Activated naive CD4-positive, alpha-beta T cell treated with anti-CD3 and anti-CD28 coated beads, Interleukin-2, amount 50 U/mL, for 16 hours (primary cell): ENCODE results near the gene TTC33.
"Not testable (repeated sequence)": the region's sequence is repeated elsewhere in the genome, so short reads cannot be mapped to it uniquely, and the experiment has no call there.

Experiments
- DNase-seq: peaks from one replicate; pipeline ENCODE4 v3.0.0-alpha.2; 2020

TTC33 gene

DNA sequence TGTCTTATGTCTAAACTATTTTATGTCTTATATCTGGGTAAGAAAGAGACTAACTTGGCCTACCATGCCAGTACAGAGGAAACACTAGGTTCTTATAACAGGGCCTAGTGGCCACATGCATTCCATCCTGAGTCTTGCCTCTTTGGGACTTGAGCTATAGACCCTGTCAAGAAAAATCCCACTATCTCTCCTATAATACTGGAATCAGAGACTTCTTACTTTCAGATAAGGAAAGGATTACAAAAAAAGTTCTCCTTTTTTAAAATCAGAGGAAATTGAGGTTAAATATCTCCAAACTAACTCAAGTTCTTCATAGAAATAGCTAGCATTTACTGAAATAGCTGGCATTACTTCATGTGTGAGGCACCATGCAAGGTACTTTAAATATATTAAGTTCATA, 41.8 kb downstream of the TTC33 start:
- DNase-seq, result no peak

GRCh38 chr5:40710575-40710974, 45.2 kb downstream of the TTC33 start:
- DNase-seq, result not testable (repeated sequence)

GRCh38 chr5:40705484-40705883, 50.3 kb downstream of the TTC33 start:
- DNase-seq, result not testable (repeated sequence)

DNA sequence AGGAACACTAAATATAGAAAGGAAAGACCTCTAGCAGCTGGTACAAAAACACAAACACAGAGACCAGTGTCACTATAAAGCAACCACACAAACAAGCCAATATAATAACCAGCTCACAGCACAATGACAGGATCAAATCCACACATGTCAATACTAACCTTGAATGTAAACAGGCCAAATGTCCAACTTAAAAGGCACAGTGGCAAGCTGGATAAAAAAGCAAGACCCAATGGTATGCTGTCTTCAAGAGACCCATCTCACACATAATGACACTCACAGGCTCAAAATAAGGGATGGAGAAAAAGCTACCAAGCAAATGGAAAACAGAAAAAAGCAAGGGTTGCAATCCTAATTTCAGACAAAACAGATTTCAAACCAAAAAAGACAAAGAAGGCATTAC, 53.7 kb downstream of the TTC33 start:
- DNase-seq, result not testable (repeated sequence)

- DNase-seq, result no peak
Observed at GRCh38 chr5:40700116-40700782, 55.5 kb downstream of the TTC33 start.

DNA sequence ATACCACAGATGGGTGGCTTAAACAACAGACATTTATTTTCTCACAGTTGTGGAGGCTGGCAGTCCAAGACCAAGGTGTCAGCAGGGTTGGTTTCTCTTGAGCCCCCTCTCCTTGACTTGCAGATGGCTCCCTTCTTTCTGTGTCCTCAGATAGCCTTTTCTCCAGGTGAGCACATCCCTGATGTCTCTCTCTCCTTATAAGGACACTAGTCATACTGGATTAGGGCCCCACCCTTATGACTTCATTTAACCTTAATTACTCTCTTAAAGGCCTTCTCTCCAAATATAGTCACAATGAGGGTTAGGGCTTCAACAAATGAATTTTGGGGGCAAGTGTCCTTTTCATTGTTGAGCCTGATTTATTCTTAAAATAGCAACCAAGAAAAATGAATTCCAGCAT, 61.3 kb downstream of the TTC33 start:
- DNase-seq, result no peak

GRCh38 chr5:40691894-40692293, 63.9 kb downstream of the TTC33 start:
- no peak for DNase-seq

DNA sequence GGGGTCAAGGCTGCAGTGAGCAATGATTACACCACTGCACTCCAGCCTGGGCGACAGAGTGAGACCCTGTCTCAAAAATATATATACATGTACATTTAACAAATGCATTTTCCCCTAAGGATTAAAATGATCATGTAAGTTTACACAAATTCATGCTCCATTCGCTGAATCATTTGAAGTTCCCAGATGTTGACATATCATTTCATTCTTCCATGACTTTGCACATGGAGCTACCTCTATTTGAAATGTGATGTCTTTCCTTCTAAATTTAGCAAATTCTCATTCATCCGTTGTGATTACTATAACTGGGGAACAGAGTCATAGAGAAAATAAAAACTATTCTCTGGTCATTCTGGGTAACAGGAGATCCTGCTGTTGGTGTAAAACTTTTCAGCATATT, 65.5 kb downstream of the TTC33 start:
- DNase-seq, result no peak

DNA sequence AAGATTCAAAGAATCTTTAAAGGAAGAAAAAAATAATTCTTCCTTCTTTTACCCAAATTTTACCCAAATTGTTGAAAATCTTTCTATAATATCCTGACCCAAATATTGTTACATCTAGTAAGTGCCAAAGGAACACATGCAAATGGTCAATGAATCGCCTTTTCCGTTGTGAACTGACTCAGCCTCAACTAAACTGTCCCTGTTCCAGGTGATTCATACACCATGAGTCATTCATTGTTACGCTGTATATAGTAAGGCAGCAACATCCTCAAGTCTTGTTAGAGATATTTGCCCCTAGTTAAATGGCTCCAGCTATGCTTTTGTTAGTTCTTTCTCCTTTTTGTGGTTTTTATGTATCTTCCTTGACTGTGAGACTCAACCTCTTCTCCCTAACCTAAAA, 66.3 kb downstream of the TTC33 start:
- peak; percentile 41 for DNase-seq

GRCh38 chr5:40688996-40689395, 66.8 kb downstream of the TTC33 start:
- DNase-seq, result no peak

DNA sequence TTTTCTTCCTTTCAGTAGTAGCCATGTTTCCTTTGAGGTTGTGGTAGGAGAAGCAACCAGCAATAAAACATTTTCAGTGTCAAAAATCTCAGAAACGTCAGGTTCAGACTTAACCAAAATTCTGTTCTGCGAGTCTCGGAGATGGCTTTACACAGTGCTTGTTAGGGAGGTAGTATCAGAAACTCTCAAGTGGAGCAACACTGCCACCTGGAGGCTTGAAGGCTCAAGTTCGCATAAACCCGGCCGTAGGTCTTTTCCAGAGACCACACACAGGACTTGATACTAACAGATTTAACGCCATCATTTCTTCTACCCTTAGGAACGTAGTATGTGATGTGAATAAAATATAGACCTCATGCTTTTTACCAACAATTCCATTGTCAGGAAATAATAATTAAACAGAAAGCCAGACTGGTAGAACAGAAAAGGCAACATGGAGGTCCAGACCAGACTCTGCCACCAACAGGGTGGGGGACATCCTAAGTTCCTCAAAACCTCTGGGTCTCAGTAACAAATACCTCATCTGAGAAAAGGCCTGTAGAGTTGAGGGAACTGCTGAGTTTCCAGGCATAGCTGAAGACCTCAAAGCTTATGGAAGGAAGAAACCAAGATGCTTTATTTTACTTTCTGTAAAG, 67.5 kb downstream of the TTC33 start:
- peak; percentile 84 for DNase-seq

- DNase-seq, result no peak
Observed at GRCh38 chr5:40687321-40687720, 68.4 kb downstream of the TTC33 start.

- no peak for DNase-seq
Observed at GRCh38 chr5:40685976-40686486, 69.7 kb downstream of the TTC33 start.

DNA sequence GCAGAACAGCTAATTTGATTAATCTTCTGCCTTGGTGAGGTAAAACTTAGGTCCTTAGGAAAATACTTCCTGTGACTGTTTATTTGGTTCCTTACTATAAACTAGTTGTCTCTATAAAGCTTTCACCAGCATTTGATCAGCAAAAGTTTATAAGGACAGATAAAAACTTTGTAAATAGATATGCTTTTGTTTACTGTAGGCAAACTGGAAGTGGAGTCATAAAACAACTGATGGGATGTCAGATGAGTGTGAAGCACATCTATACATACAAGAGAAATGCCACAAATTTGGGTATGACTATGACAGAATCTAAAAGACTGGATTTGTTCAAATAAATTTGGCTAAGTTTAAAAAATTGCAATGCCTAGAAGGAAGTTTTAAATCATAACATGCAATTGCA, 70.6 kb downstream of the TTC33 start:
- no peak for DNase-seq

GRCh38 chr5:40683305-40683704, 72.5 kb downstream of the TTC33 start:
- DNase-seq, result no peak

DNA sequence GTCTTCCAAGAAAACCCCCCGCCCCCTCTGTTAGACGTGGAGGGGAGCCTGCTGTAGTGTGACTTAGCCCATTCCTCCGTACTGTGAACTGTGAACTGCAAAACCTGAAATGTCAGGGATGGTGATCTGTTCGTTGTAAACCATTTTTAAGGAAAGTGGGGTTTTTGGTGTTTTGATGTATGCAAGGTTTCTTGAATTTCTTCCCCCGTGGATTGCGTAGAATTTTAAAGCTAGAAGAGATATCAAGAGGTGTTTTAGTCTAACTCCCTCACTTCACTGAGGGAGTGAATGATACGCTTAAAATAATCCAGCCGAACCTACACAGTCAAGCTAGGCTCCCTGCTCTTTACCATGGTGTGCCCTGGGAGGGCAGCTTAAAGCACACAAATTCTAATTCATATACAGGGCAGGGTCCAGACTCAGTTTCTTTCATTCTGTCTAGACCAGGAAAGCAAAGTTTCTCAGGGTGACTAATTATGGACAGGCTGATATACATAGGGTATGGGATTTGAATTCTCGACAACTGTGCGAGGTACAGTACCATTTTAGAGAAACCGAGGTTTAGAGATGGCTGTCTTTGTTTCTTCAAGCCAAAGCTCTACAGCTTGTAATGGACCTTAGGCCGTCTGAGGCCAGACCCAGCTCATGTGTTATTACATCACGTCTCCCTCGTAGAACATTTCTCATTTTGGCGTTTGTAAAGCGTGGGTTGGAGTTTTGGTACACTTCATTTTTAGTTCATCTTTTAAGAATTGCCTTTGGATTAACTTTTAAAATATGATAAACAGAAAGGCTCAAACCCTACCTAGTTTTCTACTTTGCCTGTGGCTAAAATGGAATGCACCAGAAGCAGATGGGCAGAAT, 73.4 kb downstream of the TTC33 start:
- DNase-seq, result no peak

DNA sequence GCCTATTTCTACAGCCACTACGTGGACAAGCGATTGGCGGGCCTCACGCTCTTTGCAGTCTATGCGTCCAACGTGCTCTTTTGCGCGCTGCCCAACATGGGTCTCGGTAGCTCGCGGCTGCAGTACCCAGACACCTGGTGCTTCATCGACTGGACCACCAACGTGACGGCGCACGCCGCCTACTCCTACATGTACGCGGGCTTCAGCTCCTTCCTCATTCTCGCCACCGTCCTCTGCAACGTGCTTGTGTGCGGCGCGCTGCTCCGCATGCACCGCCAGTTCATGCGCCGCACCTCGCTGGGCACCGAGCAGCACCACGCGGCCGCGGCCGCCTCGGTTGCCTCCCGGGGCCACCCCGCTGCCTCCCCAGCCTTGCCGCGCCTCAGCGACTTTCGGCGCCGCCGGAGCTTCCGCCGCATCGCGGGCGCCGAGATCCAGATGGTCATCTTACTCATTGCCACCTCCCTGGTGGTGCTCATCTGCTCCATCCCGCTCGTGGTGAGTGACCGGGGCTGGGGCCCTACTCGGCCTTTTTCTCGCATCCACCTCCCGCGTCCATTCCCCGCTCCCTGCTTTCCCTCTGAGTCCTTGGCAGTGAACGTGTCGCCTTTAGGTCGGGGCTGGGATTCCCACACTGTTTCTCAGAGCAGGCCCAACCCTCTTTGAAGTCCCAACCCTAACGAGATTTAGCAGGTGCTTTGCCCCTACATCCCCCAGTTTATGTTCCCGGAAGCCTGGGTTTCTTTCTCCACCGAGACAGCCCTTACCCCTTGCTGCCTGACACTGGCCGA, 74.2 kb downstream of the TTC33 start:
- peak; percentile 50 for DNase-seq

GRCh38 chr5:40680741-40681362, 74.9 kb downstream of the TTC33 start:
- peak; percentile 60 for DNase-seq

GRCh38 chr5:40679913-40680681, 75.7 kb downstream of the TTC33 start, which contains the start of gene PTGER4:
TSS of gene PTGER4 (plus strand) at chr5:40679915. CDS start at chr5:40680994, 1,079 bp downstream.
- DNase-seq, result peak; percentile 41

- peak; percentile 93 for DNase-seq
Observed at GRCh38 chr5:40679148-40679912, 76.4 kb downstream of the TTC33 start.
